ENCODE measurements around the gene SLC17A9.

The SLC17A9 gene

GRCh38 chr20:62924442-62925075 is 27.9 kb upstream of the SLC17A9 start:
- 48% methylated on average over 12 of the region's 12 CpGs for WGBS
- Histone ChIP-seq H3K4me1 (ENCODE audit: control insufficient read depth, insufficient read depth, low read depth, low read length) (peaks cover 32% of the 10 kb centered on the region), H2BK5ac (ENCODE audit: low read depth, low read length, poor library complexity, severe bottlenecking) (no peak overlapping the region), H3K27me3 (ENCODE audit: control insufficient read depth in 1 of 2, insufficient read depth in 1 of 2, low read length in 2 of 2) (no peaks in the 10 kb centered on the region), H3K36me3 (ENCODE audit: control insufficient read depth in 1 of 2, insufficient read depth in 2 of 2, low read depth in 1 of 2, low read length in 2 of 2) (no peaks in the 10 kb centered on the region), H3K79me1 (replicated peaks; ENCODE audit: low read length, poor library complexity, severe bottlenecking) (no peaks in the 10 kb centered on the region), H2AFZ (ENCODE audit: low read depth, low read length) (no peak overlapping the region), H2AK5ac (ENCODE audit: low read length, severe bottlenecking) (peak overlapping the region; percentile 64), H3K9ac (ENCODE audit: low read length) (peak overlapping the region; percentile 99), H3K4ac (ENCODE audit: low read depth in 1 of 2, low read length in 2 of 2) (peak overlapping the region in 1 of 2 experiments; percentile 70), H4K91ac (ENCODE audit: low read length) (peak overlapping the region; percentile 9), H3K27ac (ENCODE audit: low read length, poor library complexity, severe bottlenecking) (peak overlapping the region; percentile 41), H3K4me2 (ENCODE audit: low read length, poor library complexity, severe bottlenecking) (peak overlapping the region; percentile 83), H2BK120ac (ENCODE audit: low read depth, low read length) (no peak overlapping the region), H3K18ac (ENCODE audit: low read depth in 1 of 2, low read length in 2 of 2) (peak overlapping the region in 1 of 2 experiments; percentile 22), H2BK15ac (ENCODE audit: low read depth, poor library complexity, severe bottlenecking) (no peak overlapping the region), H3K14ac (ENCODE audit: low read length in 2 of 2) (peak overlapping the region in 1 of 2 experiments; percentile 74), H3K9me3 (ENCODE audit: control insufficient read depth, low read length) (no peaks in the 10 kb centered on the region), H2BK12ac (ENCODE audit: low read length in 2 of 2) (peak overlapping the region in 1 of 2 experiments; percentile 19), H4K8ac (ENCODE audit: low read length) (no peak overlapping the region), H3K23ac (ENCODE audit: low read length in 2 of 2) (peak overlapping the region in 1 of 2 experiments; percentile 43), H3K4me3 (ENCODE audit: insufficient read depth in 1 of 2, low read depth in 1 of 2, low read length in 2 of 2) (peak overlapping the region in 1 of 2 experiments; percentile 95)
- DNase-seq: peak; percentile 65

- Histone ChIP-seq H3K4me1 (ENCODE audit: control insufficient read depth, insufficient read depth, low read depth, low read length) (peaks cover 33% of the 10 kb centered on the region), H4K91ac (ENCODE audit: low read length) (no peak overlapping the region), H2BK5ac (ENCODE audit: low read depth, low read length, poor library complexity, severe bottlenecking) (peak overlapping the region; percentile 48), H3K9ac (ENCODE audit: low read length) (peak overlapping the region; percentile 99), H3K9me3 (ENCODE audit: control insufficient read depth, low read length) (no peaks in the 10 kb centered on the region), H2AK5ac (ENCODE audit: low read length, severe bottlenecking) (no peak overlapping the region), H3K4me3 (ENCODE audit: insufficient read depth in 1 of 2, low read depth in 1 of 2, low read length in 2 of 2) (peak overlapping the region in 1 of 2 experiments; percentile 95), H3K14ac (ENCODE audit: low read length in 2 of 2) (no peak overlapping the region), H2BK120ac (ENCODE audit: low read depth, low read length) (no peak overlapping the region), H2BK15ac (ENCODE audit: low read depth, poor library complexity, severe bottlenecking) (no peak overlapping the region), H3K79me1 (replicated peaks; ENCODE audit: low read length, poor library complexity, severe bottlenecking) (no peaks in the 10 kb centered on the region), H3K36me3 (ENCODE audit: control insufficient read depth in 1 of 2, insufficient read depth in 2 of 2, low read depth in 1 of 2, low read length in 2 of 2) (no peaks in the 10 kb centered on the region), H2BK12ac (ENCODE audit: low read length in 2 of 2) (no peak overlapping the region), H3K27ac (ENCODE audit: low read length, poor library complexity, severe bottlenecking) (peak overlapping the region; percentile 78), H3K18ac (ENCODE audit: low read depth in 1 of 2, low read length in 2 of 2) (no peak overlapping the region), H3K27me3 (ENCODE audit: control insufficient read depth in 1 of 2, insufficient read depth in 1 of 2, low read length in 2 of 2) (no peaks in the 10 kb centered on the region), H3K4ac (ENCODE audit: low read depth in 1 of 2, low read length in 2 of 2) (no peak overlapping the region), H3K4me2 (ENCODE audit: low read length, poor library complexity, severe bottlenecking) (peak overlapping the region; percentile 83), H3K23ac (ENCODE audit: low read length in 2 of 2) (no peak overlapping the region), H4K8ac (ENCODE audit: low read length) (no peak overlapping the region), H2AFZ (ENCODE audit: low read depth, low read length) (no peak overlapping the region)
- WGBS: 17% methylated on average over 4 of the region's 4 CpGs
- no peak for DNase-seq
Measured at GRCh38 chr20:62925076-62925419, 27.5 kb upstream of the SLC17A9 start.

- DNase-seq: peak; percentile 54
- 1% methylated on average over 48 of the region's 63 CpGs for WGBS
Measured at GRCh38 chr20:62925420-62926228, 26.9 kb upstream of the SLC17A9 start.

More at GRCh38 chr20:62925420-62926228, 26.9 kb upstream of the SLC17A9 start:
- peak overlapping the region; percentile 92 to 95 for H3K4me3 ChIP-seq (ENCODE audit: insufficient read depth in 1 of 2, low read depth in 1 of 2, low read length in 2 of 2)
- H3K27ac ChIP-seq (ENCODE audit: low read length, poor library complexity, severe bottlenecking): peak overlapping the region; percentile 78
- H2BK15ac ChIP-seq (ENCODE audit: low read depth, poor library complexity, severe bottlenecking): no peak overlapping the region
- H2BK5ac ChIP-seq (ENCODE audit: low read depth, low read length, poor library complexity, severe bottlenecking): peak overlapping the region; percentile 84
- H3K9ac ChIP-seq (ENCODE audit: low read length): peak overlapping the region; percentile 99
- H3K36me3 ChIP-seq (ENCODE audit: control insufficient read depth in 1 of 2, insufficient read depth in 2 of 2, low read depth in 1 of 2, low read length in 2 of 2): no peaks in the 10 kb centered on the region
- H3K9me3 ChIP-seq (ENCODE audit: control insufficient read depth, low read length): no peaks in the 10 kb centered on the region
- H3K4me1 ChIP-seq (ENCODE audit: control insufficient read depth, insufficient read depth, low read depth, low read length): peaks cover 30% of the 10 kb centered on the region
- no peaks in the 10 kb centered on the region for H3K27me3 ChIP-seq (ENCODE audit: control insufficient read depth in 1 of 2, insufficient read depth in 1 of 2, low read length in 2 of 2)
- H2AFZ ChIP-seq (ENCODE audit: low read depth, low read length): peak overlapping the region; percentile 36
- peak overlapping the region; percentile 55 to 81 for H3K23ac ChIP-seq (ENCODE audit: low read length in 2 of 2)
- no peak overlapping the region for H2BK12ac ChIP-seq (ENCODE audit: low read length in 2 of 2)
- no peak overlapping the region for H2AK5ac ChIP-seq (ENCODE audit: low read length, severe bottlenecking)
- peak overlapping the region; percentile 58 to 95 for H3K18ac ChIP-seq (ENCODE audit: low read depth in 1 of 2, low read length in 2 of 2)
- peak overlapping the region; percentile 94 for H4K91ac ChIP-seq (ENCODE audit: low read length)
- peak overlapping the region; percentile 52 for H4K8ac ChIP-seq (ENCODE audit: low read length)
- no peaks in the 10 kb centered on the region for H3K79me1 ChIP-seq (replicated peaks; ENCODE audit: low read length, poor library complexity, severe bottlenecking)
- H3K4ac ChIP-seq (ENCODE audit: low read depth in 1 of 2, low read length in 2 of 2): peak overlapping the region; percentile 79 to 96
- peak overlapping the region; percentile 83 for H3K4me2 ChIP-seq (ENCODE audit: low read length, poor library complexity, severe bottlenecking)
- peak overlapping the region in 1 of 2 experiments; percentile 98 for H3K14ac ChIP-seq (ENCODE audit: low read length in 2 of 2)
- H2BK120ac ChIP-seq (ENCODE audit: low read depth, low read length): peak overlapping the region; percentile 29
